Measurements from ENCODE around the gene PJVK. TPM values are rescaled to one million over a fixed set of nuclear protein-coding genes. Genes with fewer than 3 reads are reported as not detected.

PJVK gene
- total and polyA plus RNA-seq, 2 donors (not counting 3 experiments of a cell fraction or from before 2014, with no cell fraction given): 1.3 to 1.4 TPM

GRCh38 chr2:178452334-178452733 lies 1.2 kb downstream of the PJVK start:
- H3K9ac ChIP-seq (replicated peaks; ENCODE audit: extremely low read depth, insufficient read depth, low read length): no peak overlapping the region
- intact Hi-C loops (cut with micrococcal nuclease): no loop called here
- H3K79me2 ChIP-seq (ENCODE audit: control insufficient read depth, insufficient read depth, low read length): peaks cover 23% of the 10 kb centered on the region
- no peaks in the 10 kb centered on the region for H4K20me1 ChIP-seq (replicated peaks; ENCODE audit: control insufficient read depth, extremely low read depth, insufficient read depth, low read length)
- no peak overlapping the region for H2AFZ ChIP-seq (ENCODE audit: low read depth, low read length)
- FAIRE-seq: no peak
- POLR2A ChIA-PET: no interaction called here
- no peak for DNase-seq (ENCODE audit: low read depth, low spot score)
- no peaks in the 10 kb centered on the region for H3K9me1 ChIP-seq (replicated peaks; ENCODE audit: control insufficient read depth, extremely low read depth, insufficient read depth, low read length)
- CTCF ChIA-PET: no interaction called here
- H3K4me3 ChIP-seq (replicated peaks in 1 of 3; ENCODE audit: insufficient read depth in 1 of 3, low read depth in 1 of 3, low read length in 3 of 3): no peak overlapping the region
- no peak overlapping the region for H3K4me2 ChIP-seq (ENCODE audit: insufficient read depth, low read length)
- no peaks in the 10 kb centered on the region for H3K27me3 ChIP-seq (ENCODE audit: control insufficient read depth in 2 of 2, insufficient read depth in 2 of 2, low read length in 2 of 2)
- no peak overlapping the region for H3K27ac ChIP-seq (ENCODE audit: insufficient read depth, low read depth, low read length)
- dilution Hi-C loops (cut with MboI; ENCODE audit: extremely low pct_ligation_motif_present, low sequenced_read_pairs): no loop called here
- H3K4me1 ChIP-seq (ENCODE audit: control insufficient read depth, extremely low read depth, insufficient read depth, low read length): peaks cover 15% of the 10 kb centered on the region
- TF ChIP-seq GATA2 (IDR thresholded peaks at IDR 0.05; ENCODE audit: insufficient read depth, insufficient read length, low read depth, low read length): no peak
- no peak for TF ChIP-seq EZH2 (IDR thresholded peaks at IDR 0.05; ENCODE audit: borderline replicate concordance, low read depth, low read length, severe bottlenecking)
- TF ChIP-seq POLR2AphosphoS5 (IDR thresholded peaks at IDR 0.05; ENCODE audit: insufficient read depth, low read depth, low read length): no peak
- no peak for TF ChIP-seq JUN (IDR thresholded peaks at IDR 0.05; ENCODE audit: borderline replicate concordance, insufficient read depth, insufficient read length, low read depth)
- TF ChIP-seq MAX (IDR thresholded peaks at IDR 0.05; ENCODE audit: insufficient read depth, insufficient read length): no peak
- no peak for TF ChIP-seq FOS (IDR thresholded peaks at IDR 0.05; ENCODE audit: borderline replicate concordance, insufficient read depth, low read length)
- no peak for TF ChIP-seq CTCF (IDR thresholded peaks at IDR 0.05; ENCODE audit: extremely low read depth in 1 of 2, insufficient read depth in 1 of 2, low read depth in 1 of 2, low read length in 2 of 2)
- H3K36me3 ChIP-seq (ENCODE audit: control insufficient read depth in 2 of 2, extremely low read depth in 1 of 2, insufficient read depth in 2 of 2, low read length in 2 of 2): peaks cover 4 to 5% of the 10 kb centered on the region in 2 experiments
- no peaks in the 10 kb centered on the region for H3K9me3 ChIP-seq (replicated peaks; ENCODE audit: control insufficient read depth, insufficient read depth, low read length)
- no TSS peak for BruUV-seq (replicated peaks)
